Heart right ventricle (tissue), 16 donors: ENCODE results near the gene MTCH2. TPM values are rescaled to one million over a fixed set of nuclear protein-coding genes. Genes with fewer than 3 reads are reported as not detected.

ENCODE experiments used
- ATAC-seq, 8 donors: fragments of 200-7000 bp; cut with Tn5 transposase; one replicate each; pipeline ENCODE4 v1.9.1; 2020; ENCODE audit warnings: mild to moderate bottlenecking in 8 of 8, moderate library complexity in 8 of 8, moderate number of reproducible peaks in 1 of 8
- DNase-seq, 2 donors: peaks; one replicate each; pipeline ENCODE4 v3.0.0-alpha.2; 2020
- H3K27ac ChIP-seq, 10 donors: fragments of 200-600 bp; sonication (generic) in 2 of 10; one replicate each; pipeline versions ENCODE4 v1.5.0 to v1.8.0; 2020 to 2022; ENCODE audit warnings: mild to moderate bottlenecking in 3 of 10
- H3K27me3 ChIP-seq, 7 donors: fragments of 200-600 bp; one replicate each; pipeline ENCODE4 v1.8.0; 2021 to 2022; ENCODE audit warnings: mild to moderate bottlenecking in 2 of 7
- H3K36me3 ChIP-seq, 9 donors: fragments of 200-600 bp; sonication (generic) in 1 of 9; one replicate each; pipeline versions ENCODE4 v1.5.0 to v1.8.0; 2020 to 2022; ENCODE audit warnings: mild to moderate bottlenecking in 2 of 9
- H3K4me1 ChIP-seq, 9 donors: fragments of 200-600 bp; sonication (generic) in 1 of 9; one replicate each; pipeline versions ENCODE4 v1.5.0 to v1.8.0; 2020 to 2022; ENCODE audit warnings: mild to moderate bottlenecking in 4 of 9
- H3K4me3 ChIP-seq, 10 donors: fragments of 200-600 bp; sonication (generic) in 2 of 10; one replicate each; pipeline versions ENCODE4 v1.5.0 to v1.8.0; 2020 to 2022; ENCODE audit warnings: mild to moderate bottlenecking in 7 of 10, moderate library complexity in 2 of 10
- H3K9me3 ChIP-seq, 11 donors: fragments of 200-600 bp in 10 of 11; sonication (generic) in 2 of 11; one replicate each; pipeline versions ENCODE4 v1.5.0 to v1.8.0; 2013 to 2022; ENCODE audit warnings: mild to moderate bottlenecking in 2 of 11, control low read depth in 1 of 11, moderate library complexity in 1 of 11
- WGBS, 2 donors: extraction: QIAGEN DNeasy Blood & Tissue Kit; methylation state at CpG; one replicate each; pipeline ENCODE4 v1.1.7; 2013; ENCODE audit warnings: inconsistent platforms in 1 of 2; 5-methylcytosine and 5-hydroxymethylcytosine counted together
- intact Hi-C, 10 donors: fragments of 100-400 bp; cut with DNase I; formaldehyde crosslinking; loops; one replicate each; pipeline versions ENCODE4 v1.11.1 to v1.14.2; 2022
- polyA plus RNA-seq, 2 donors: library from polyadenylated mRNA; stranded (reverse); fragments of 200-250 nt; gene quantifications; one replicate each; pipeline ENCODE4 v1.2.3, GENCODE V29; 2013
- total RNA-seq, 10 donors: library from RNA; stranded (reverse); fragmentation: NEBNext Ultra II Directional in 3 of 10; extraction: Animal tissue kit (Norgen Biotek cat#: 25700) in 3 of 10; gene quantifications; one replicate each; pipeline versions ENCODE4 v1.2.1 to v1.2.4, GENCODE V29; 2021 to 2023
- TF ChIP-seq, protein P1 (sequence below), 9 donors: fragments of 200-600 bp; sonication (generic) in 2 of 9; IDR thresholded peaks; one replicate each; pipeline versions ENCODE4 v1.5.0 to v1.8.0; 2021 to 2022; ENCODE audit warnings: antibody characterized with exemption in 9 of 9, mild to moderate bottlenecking in 5 of 9, moderate library complexity in 1 of 9
- donor health status: Arrhythmogenic right ventricular cardiomyopathy.
- donor health status: ischemic (EF 13 %, LVEDD 7.1; RV severe dilation, severe dysfunction).
- donor health status: healthy with polysubstance abuse.
- donor health status: DM: no; HTN: yes; CAD: no.
- donor health status: DM: no; HTN: no; CAD: no.
- donor health status: ischemic (EF 25% LVEDD 6.9; RV normal size, moderate dysfunction).
- donor health status: ischemic (EF 25% LVEDD 5.7; RV mildly dilated, moderate dysfunction).
- donor health status: healthy.
- donor health status: DM: yes; HTN: yes; CAD: no.
- donor health status: Ischemic cardiomyopathy.
- donor health status: ischemic (EF 35%, LVEDD 5.7; RV mildly dilated, moderate dysfunction).
- donor health status: nonischemic (EF 11% LVEDD 7.7; RV severe dilation, severe dysfunction).
- donor health status: DM: yes; HTN: yes; CAD: no.
- donor health status: PGD.
- donor health status: ischemic (EF 29% LVEDD 5.4; RV normal size, mild dysfunction).
- donor health status: nonischemic (EF 23%, LVEDD 6.1; RV moderate dilation, normal function).

Gene MTCH2
- total and polyA plus RNA-seq, 12 donors: 23.8 to 137 (median 104) TPM

DNA sequence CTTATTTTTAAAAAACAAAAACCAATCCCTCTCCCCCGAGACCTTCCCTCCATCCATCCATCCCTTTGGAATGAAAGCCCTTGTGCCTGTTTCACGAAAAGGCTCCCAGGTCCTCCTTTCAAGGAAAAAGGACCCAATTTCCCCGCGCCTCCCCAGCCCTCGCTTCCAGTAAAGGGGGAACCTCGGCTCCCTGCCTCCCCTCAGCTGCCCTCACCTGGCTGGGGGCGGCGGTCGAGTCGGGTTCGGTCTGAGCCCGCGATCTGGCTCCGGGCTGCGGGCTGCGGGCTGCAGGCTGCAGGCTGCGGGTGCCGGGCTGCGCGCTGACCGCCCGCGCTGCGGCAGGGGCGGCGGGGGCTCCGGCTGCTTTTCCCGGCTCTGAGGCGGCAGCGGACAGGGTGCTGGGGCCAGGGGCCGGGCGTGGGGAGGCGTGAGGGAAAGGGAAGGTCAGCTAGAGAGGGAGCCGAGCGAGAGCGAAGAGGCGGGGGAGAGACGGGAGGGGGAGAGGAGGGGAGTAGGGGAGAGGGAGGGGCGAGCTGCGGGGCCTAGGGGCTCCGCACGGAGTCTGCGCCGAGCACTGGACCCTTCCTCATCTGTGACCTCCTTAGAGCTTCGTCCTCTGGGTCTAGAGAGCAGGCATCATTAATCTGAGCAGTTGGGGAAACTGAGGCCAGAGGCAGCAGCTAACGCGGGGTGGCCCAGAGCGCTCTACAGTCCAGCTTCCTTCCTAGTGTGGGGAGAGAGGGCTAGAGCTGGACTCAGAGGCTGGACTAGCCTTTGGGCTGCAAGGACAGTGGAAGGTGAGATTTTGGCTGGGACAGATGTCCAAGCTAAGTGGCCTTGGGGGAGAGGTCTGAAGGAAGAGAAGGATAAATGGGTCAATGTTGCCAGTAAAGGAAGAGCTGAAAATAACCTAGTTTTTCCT lies 48.2 kb downstream of the MTCH2 start, which contains the start of gene C1QTNF4:
C1QTNF4 (minus strand) TSS at position 478 of the 922 bp plus-strand sequence. CDS start 3,601 bp downstream, outside the sequence.
- Histone ChIP-seq H3K9me3 (no peaks in the 10 kb centered on the region), H3K4me3 (peak within 1 kb of the TSS in 7 of 10 donors; percentile 15 to 34 (median 21)), H3K27ac (no peak within 1 kb of the TSS), H3K27me3 (peaks cover 0 to 60% (median 50%) of the 10 kb centered on the region in 7 donors), H3K36me3 (no peaks in the 10 kb centered on the region), H3K4me1 (peaks cover 2 to 23% (median 18%) of the 10 kb centered on the region in 9 donors)
- intact Hi-C loops: no loop called here
- 3 to 4% methylated on average over 47 to 48 of the region's 48 CpGs for WGBS, 2 donors
- DNase-seq (no peak), ATAC-seq (no peak)
- TF ChIP-seq, protein P1, sequence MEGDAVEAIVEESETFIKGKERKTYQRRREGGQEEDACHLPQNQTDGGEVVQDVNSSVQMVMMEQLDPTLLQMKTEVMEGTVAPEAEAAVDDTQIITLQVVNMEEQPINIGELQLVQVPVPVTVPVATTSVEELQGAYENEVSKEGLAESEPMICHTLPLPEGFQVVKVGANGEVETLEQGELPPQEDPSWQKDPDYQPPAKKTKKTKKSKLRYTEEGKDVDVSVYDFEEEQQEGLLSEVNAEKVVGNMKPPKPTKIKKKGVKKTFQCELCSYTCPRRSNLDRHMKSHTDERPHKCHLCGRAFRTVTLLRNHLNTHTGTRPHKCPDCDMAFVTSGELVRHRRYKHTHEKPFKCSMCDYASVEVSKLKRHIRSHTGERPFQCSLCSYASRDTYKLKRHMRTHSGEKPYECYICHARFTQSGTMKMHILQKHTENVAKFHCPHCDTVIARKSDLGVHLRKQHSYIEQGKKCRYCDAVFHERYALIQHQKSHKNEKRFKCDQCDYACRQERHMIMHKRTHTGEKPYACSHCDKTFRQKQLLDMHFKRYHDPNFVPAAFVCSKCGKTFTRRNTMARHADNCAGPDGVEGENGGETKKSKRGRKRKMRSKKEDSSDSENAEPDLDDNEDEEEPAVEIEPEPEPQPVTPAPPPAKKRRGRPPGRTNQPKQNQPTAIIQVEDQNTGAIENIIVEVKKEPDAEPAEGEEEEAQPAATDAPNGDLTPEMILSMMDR (IDR thresholded peaks at IDR 0.05): no peak

DNA sequence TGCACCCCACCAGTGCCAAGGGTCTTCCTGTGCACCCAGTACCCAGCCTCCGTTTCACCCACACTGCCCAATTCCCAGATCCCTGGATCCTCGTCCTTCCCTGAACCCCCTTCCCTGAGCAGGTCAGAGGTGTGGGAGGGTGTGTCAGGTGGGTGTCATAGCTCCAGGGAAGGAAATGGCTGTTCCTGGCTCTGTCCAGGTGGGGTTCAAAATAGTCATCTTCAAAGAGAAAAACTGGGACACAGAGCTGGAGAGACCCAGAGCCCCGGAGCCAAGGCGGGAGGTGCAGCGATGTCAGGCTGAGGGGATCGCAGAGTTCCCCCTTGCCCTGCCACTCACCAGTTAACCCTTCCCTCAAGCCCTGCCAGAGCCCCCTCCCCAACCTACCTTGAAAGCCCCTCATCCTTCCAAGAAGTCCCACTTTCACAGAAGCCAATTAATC lies 48.8 kb downstream of the MTCH2 start:
- H3K4me3 ChIP-seq: peak overlapping the region in 2 of 10 donors; percentile 16 to 34
- intact Hi-C loops: no loop called here
- H3K27ac ChIP-seq: no peak overlapping the region
- no peaks in the 10 kb centered on the region for H3K36me3 ChIP-seq
- TF ChIP-seq, protein P1 (IDR thresholded peaks at IDR 0.05): no peak
- no peak for DNase-seq
- no peaks in the 10 kb centered on the region for H3K9me3 ChIP-seq
- no peak for ATAC-seq
- H3K27me3 ChIP-seq: peaks cover 0 to 62% (median 50%) of the 10 kb centered on the region in 7 donors
- WGBS, 2 donors: 11 to 14% methylated on average over 6 of the region's 6 CpGs
- H3K4me1 ChIP-seq: peaks cover 2 to 26% (median 18%) of the 10 kb centered on the region in 9 donors

DNA sequence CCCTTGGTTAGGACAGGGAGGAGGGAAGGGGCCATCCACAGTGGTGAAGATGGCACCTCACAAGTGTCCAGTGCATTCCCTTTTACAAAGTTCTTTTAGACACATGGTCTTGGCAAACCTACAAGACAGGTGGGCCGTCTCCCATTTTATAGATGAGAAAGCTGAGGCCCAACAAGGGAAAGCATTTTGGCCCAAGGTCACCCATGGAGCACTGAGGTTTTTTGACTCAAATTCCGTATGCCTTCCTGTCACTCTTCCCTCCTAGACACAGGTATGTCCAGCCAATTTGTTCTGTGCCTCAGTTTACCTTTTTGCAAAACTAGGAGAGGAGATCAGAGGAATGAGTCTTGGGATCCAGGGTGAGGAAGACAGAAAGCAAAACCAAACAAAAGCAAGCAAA lies 49.4 kb downstream of the MTCH2 start:
- peaks cover 2 to 26% (median 18%) of the 10 kb centered on the region in 9 donors for H3K4me1 ChIP-seq
- no peak overlapping the region for H3K4me3 ChIP-seq
- ATAC-seq: no peak
- TF ChIP-seq, protein P1 (IDR thresholded peaks at IDR 0.05): no peak
- DNase-seq: no peak
- intact Hi-C loops: no loop called here
- H3K36me3 ChIP-seq: no peaks in the 10 kb centered on the region
- 82 to 90% methylated on average over 2 of the region's 2 CpGs for WGBS, 2 donors
- no peaks in the 10 kb centered on the region for H3K9me3 ChIP-seq
- peaks cover 0 to 62% (median 50%) of the 10 kb centered on the region in 7 donors for H3K27me3 ChIP-seq
- H3K27ac ChIP-seq: no peak overlapping the region

DNA sequence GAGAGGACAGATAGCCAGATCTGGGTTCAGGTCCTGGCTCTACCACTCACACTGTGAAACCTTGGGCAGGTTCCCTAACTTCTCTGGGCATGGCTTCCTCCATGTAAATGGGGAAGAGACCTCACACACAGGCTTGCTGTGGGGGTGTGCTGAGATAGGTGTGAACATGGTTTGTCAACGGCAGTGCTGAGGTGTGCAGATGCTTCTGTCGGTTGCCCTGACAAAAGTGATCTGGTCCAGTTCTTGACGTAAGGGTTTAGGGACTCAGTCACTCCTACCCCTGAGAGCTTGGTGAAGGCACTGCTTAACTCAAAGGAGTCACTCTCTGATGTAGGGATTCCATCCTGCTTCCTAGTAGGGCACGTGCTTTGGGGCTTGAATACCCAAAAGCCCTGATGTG lies 50.1 kb downstream of the MTCH2 start:
- peaks cover 0 to 62% (median 50%) of the 10 kb centered on the region in 7 donors for H3K27me3 ChIP-seq
- no peaks in the 10 kb centered on the region for H3K9me3 ChIP-seq

More for the DNA sequence above, 50.1 kb downstream of the MTCH2 start:
- TF ChIP-seq, protein P1 (IDR thresholded peaks at IDR 0.05): no peak
- 71 to 77% methylated on average over 4 of the region's 4 CpGs for WGBS, 2 donors
- no peak overlapping the region for H3K4me3 ChIP-seq
- no peak for ATAC-seq
- no peak overlapping the region for H3K27ac ChIP-seq
- no peak for DNase-seq
- intact Hi-C loops: no loop called here
- peaks cover 2 to 26% (median 18%) of the 10 kb centered on the region in 9 donors for H3K4me1 ChIP-seq
- H3K36me3 ChIP-seq: no peaks in the 10 kb centered on the region
